CD14-positive monocyte (primary cell): ENCODE measurements around the gene MRPL10. TPM values are rescaled to one million over a fixed set of nuclear protein-coding genes. Genes with fewer than 3 reads are reported as not detected.
A peak's percentile ranks its signal among the peaks of the same experiment; 100 is the strongest.

ENCODE experiments used
- DNase-seq, 3 donors: peaks; one replicate each; pipeline ENCODE4 v3.0.0-alpha.2; 2011 to 2022
- H2AFZ ChIP-seq: 2 replicates; pipeline ENCODE4 v1.6.0; 2012; ENCODE audit warnings: mild to moderate bottlenecking, low read depth, low read length, inconsistent platforms; ENCODE audit not compliant: insufficient read depth, poor library complexity, severe bottlenecking
- H3K27ac ChIP-seq, 2 donors: 1 replicate in 1 of 2; 2 replicates in 1 of 2; pipeline ENCODE4 v1.5.1; 2012 to 2013; ENCODE audit warnings: low read length in 2 of 2, control low read depth in 1 of 2, inconsistent platforms in 1 of 2, low read depth in 1 of 2, mild to moderate bottlenecking in 1 of 2
- H3K27me3 ChIP-seq, 2 donors: one replicate each; pipeline versions ENCODE4 v1.6.0 to v1.6.1; 2011 to 2013; ENCODE audit warnings: low read length in 2 of 2; ENCODE audit not compliant: control insufficient read depth in 2 of 2, insufficient read depth in 2 of 2
- H3K36me3 ChIP-seq, 2 donors: replicated peaks in 1 of 2; 1 replicate in 1 of 2; 2 replicates in 1 of 2; pipeline versions ENCODE4 v1.5.1 to v1.6.1; 2012 to 2013; ENCODE audit warnings: low read length in 2 of 2, control low read depth in 1 of 2, inconsistent platforms in 1 of 2, mild to moderate bottlenecking in 1 of 2; ENCODE audit not compliant: insufficient read depth in 2 of 2, control insufficient read depth in 1 of 2
- H3K4me1 ChIP-seq, 2 donors: 1 replicate in 1 of 2; 2 replicates in 1 of 2; pipeline versions ENCODE4 v1.5.1 to v1.6.1; 2012 to 2013; ENCODE audit warnings: low read length in 2 of 2, control low read depth in 1 of 2, inconsistent platforms in 1 of 2, mild to moderate bottlenecking in 1 of 2, moderate library complexity in 1 of 2; ENCODE audit not compliant: insufficient read depth in 2 of 2, control insufficient read depth in 1 of 2
- H3K4me2 ChIP-seq: replicated peaks from 2 replicates; pipeline ENCODE3; 2012; ENCODE audit warnings: low read length, moderate library complexity, mild to moderate bottlenecking; ENCODE audit not compliant: poor library complexity, severe bottlenecking; ENCODE audit errors: extremely low read depth
- H3K4me3 ChIP-seq, 3 experiments: fragments of 200-600 bp in 1 of 3; sonication (generic) in 1 of 3; replicated peaks in 1 of 3; 1 replicate in 2 of 3; 2 replicates in 1 of 3; pipeline ENCODE4 v1.5.1; 2011 to 2013; ENCODE audit warnings: low read length in 3 of 3, mild to moderate bottlenecking in 3 of 3, control low read depth in 2 of 3, low read depth in 2 of 3, inconsistent platforms in 1 of 3, moderate library complexity in 1 of 3
- H3K79me2 ChIP-seq: 2 replicates; pipeline ENCODE4 v1.6.0; 2012; ENCODE audit warnings: mild to moderate bottlenecking, control low read depth, inconsistent platforms, low read length, moderate library complexity; ENCODE audit not compliant: insufficient read depth
- H3K9ac ChIP-seq: 2 replicates; pipeline ENCODE4 v1.6.0; 2017; ENCODE audit warnings: low read length, mild to moderate bottlenecking; ENCODE audit not compliant: insufficient read depth, poor library complexity, severe bottlenecking
- H3K9me3 ChIP-seq, 2 donors: replicated peaks in 1 of 2; 1 replicate in 1 of 2; 2 replicates in 1 of 2; pipeline versions ENCODE4 v1.5.1 to v1.6.1; 2012 to 2013; ENCODE audit warnings: low read length in 2 of 2, control low read depth in 1 of 2; ENCODE audit not compliant: control insufficient read depth in 1 of 2, insufficient read depth in 1 of 2
- H4K20me1 ChIP-seq: 2 replicates; pipeline ENCODE4 v1.6.0; 2012; ENCODE audit warnings: mild to moderate bottlenecking, low read length, control low read depth, moderate library complexity; ENCODE audit not compliant: insufficient read depth
- H3K27ac Mint-ChIP-seq, 7 donors: one replicate each; pipeline ENCODE4 v1.8.0; 2020; ENCODE audit warnings: mild to moderate bottlenecking in 7 of 7, mixed read lengths in 7 of 7, moderate library complexity in 6 of 7, inconsistent platforms in 2 of 7
- H3K27me3 Mint-ChIP-seq, 3 donors: one replicate each; pipeline ENCODE4 v1.8.0; 2021 to 2022; ENCODE audit warnings: low read depth in 3 of 3, mild to moderate bottlenecking in 3 of 3, mixed read lengths in 3 of 3, moderate library complexity in 3 of 3, inconsistent platforms in 1 of 3
- H3K36me3 Mint-ChIP-seq, 2 donors: one replicate each; pipeline ENCODE4 v1.8.0; 2020; ENCODE audit warnings: mixed read lengths in 2 of 2, inconsistent platforms in 1 of 2, mild to moderate bottlenecking in 1 of 2
- H3K4me1 Mint-ChIP-seq: one replicate; pipeline ENCODE4 v1.8.0; 2020; ENCODE audit warnings: mild to moderate bottlenecking, mixed read lengths
- H3K4me3 Mint-ChIP-seq, 2 donors: one replicate each; pipeline ENCODE4 v1.8.0; 2020; ENCODE audit warnings: mild to moderate bottlenecking in 2 of 2, mixed read lengths in 2 of 2, moderate library complexity in 1 of 2
- H3K9me3 Mint-ChIP-seq, 7 donors: one replicate each; pipeline ENCODE4 v1.8.0; 2020 to 2022; ENCODE audit warnings: mixed read lengths in 7 of 7, mild to moderate bottlenecking in 6 of 7, moderate library complexity in 6 of 7, inconsistent platforms in 2 of 7
- WGBS: methylation state at CpG from one replicate; pipeline ENCODE4 v1.1.5; 2013; ENCODE audit warnings: missing lambda C conversion rate; ENCODE audit not compliant: insufficient coverage; 5-methylcytosine and 5-hydroxymethylcytosine counted together
- intact Hi-C, 2 donors: fragments of 100-400 bp; cut with micrococcal nuclease; formaldehyde crosslinking; loops; one replicate each; pipeline versions ENCODE4 v1.15.0 to v1.15.1; 2023
- polyA plus RNA-seq, 3 donors: library from polyadenylated mRNA; depleted of rRNA in 1 of 3; unstranded in 2 of 3; stranded (reverse) in 1 of 3; fragments of 300-500 nt in 2 of 3; fragments of >200 nt in 1 of 3; fragmentation: Illumina TruSeq in 2 of 3; gene quantifications; 1 replicate in 2 of 3; 2 replicates in 1 of 3; pipeline ENCODE4 v1.2.3, GENCODE V29; 2012 to 2021
- TF ChIP-seq, protein P1 (sequence below): fragments of 200-600 bp; IDR thresholded peaks from one replicate; pipeline ENCODE4 v1.8.0; 2022; ENCODE audit warnings: antibody characterized with exemption, mild to moderate bottlenecking

Gene MRPL10
- polyA plus RNA-seq, 3 donors, result 28.5 to 32.7 (median 32.6) TPM

DNA sequence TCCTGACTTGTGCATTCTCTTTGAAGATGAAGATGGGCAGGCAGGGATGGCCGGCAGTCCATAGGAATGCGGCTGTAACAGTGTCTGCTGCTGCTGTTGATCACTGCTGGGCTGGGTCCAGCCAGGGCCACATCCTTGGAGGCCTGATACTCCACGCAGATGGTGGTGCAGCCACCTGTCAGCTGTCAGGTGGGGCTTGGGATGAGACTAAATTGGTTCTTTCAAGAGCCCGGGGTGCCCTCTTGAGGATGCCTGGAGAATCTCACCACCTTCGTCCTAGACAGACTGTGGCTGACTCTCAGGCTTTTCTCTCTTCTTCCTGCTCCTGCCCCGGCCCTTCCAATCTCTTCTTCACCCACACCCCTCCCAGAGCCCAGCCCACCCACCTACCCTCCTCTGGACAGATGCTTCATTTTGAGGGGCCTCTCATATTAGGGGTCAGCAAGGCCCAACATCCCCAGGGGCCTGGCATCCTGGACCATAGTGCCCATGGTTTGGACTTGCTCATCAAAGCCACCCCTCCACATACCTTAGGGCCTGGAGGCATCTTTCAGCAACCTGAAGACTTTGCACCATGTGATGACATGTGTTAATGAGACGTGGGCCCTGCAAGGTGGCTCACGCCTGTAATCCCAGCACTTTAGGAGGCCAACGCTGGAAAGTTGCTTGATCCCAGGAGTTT lies 28.9 kb downstream of the MRPL10 start:
- no peak overlapping the region for H2AFZ ChIP-seq
- no peaks in the 10 kb centered on the region for H4K20me1 ChIP-seq
- no peaks in the 10 kb centered on the region for H3K4me1 Mint-ChIP-seq
- intact Hi-C loops, result no loop called here
- peak in 2 of 3 donors; percentile 6 to 8 for DNase-seq
- no peak overlapping the region for H3K4me3 Mint-ChIP-seq
- H3K36me3 ChIP-seq, result peaks cover 5 to 8% of the 10 kb centered on the region in 2 donors
- H3K4me1 ChIP-seq, result no peaks in the 10 kb centered on the region
- TF ChIP-seq, protein P1, sequence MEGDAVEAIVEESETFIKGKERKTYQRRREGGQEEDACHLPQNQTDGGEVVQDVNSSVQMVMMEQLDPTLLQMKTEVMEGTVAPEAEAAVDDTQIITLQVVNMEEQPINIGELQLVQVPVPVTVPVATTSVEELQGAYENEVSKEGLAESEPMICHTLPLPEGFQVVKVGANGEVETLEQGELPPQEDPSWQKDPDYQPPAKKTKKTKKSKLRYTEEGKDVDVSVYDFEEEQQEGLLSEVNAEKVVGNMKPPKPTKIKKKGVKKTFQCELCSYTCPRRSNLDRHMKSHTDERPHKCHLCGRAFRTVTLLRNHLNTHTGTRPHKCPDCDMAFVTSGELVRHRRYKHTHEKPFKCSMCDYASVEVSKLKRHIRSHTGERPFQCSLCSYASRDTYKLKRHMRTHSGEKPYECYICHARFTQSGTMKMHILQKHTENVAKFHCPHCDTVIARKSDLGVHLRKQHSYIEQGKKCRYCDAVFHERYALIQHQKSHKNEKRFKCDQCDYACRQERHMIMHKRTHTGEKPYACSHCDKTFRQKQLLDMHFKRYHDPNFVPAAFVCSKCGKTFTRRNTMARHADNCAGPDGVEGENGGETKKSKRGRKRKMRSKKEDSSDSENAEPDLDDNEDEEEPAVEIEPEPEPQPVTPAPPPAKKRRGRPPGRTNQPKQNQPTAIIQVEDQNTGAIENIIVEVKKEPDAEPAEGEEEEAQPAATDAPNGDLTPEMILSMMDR, result peak; percentile 70
- peaks cover 10 to 11% of the 10 kb centered on the region in 2 donors for H3K36me3 Mint-ChIP-seq
- no peak overlapping the region for H3K4me3 ChIP-seq
- 29% methylated on average over 6 of the region's 9 CpGs for WGBS
- no peak overlapping the region for H3K9ac ChIP-seq
- no peaks in the 10 kb centered on the region for H3K9me3 ChIP-seq
- H3K27me3 ChIP-seq, result no peaks in the 10 kb centered on the region
- H3K9me3 Mint-ChIP-seq, result peaks cover 0 to 2% (median 0%) of the 10 kb centered on the region in 7 donors
- H3K79me2 ChIP-seq, result no peaks in the 10 kb centered on the region
- H3K27ac Mint-ChIP-seq, result no peak overlapping the region
- H3K4me2 ChIP-seq, result no peak overlapping the region
- peaks cover 8 to 14% (median 10%) of the 10 kb centered on the region in 3 donors for H3K27me3 Mint-ChIP-seq
- no peak overlapping the region for H3K27ac ChIP-seq

DNA sequence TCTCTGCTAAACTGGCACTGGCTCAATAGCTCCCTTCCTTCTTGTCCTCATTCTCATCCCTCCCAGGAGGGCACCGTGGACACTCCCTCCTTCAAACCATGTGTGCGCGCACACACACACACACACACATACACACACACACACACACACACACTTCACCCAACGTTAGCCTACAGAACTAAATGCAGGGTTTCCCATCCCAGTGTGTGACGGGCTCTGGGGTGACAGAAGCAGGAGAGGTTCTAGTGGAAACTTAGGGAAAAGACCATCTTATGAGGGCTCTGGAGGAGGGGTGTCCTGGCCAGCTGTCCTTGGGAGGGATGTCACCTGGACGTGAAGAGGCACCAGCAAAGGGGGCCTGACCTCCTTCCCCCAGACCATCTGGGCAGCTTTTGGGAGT lies 29.4 kb downstream of the MRPL10 start:
- Histone ChIP-seq H3K36me3 (peaks cover 0 to 3% of the 10 kb centered on the region in 2 donors), H2AFZ (no peak overlapping the region), H3K4me2 (no peak overlapping the region), H3K27me3 (no peaks in the 10 kb centered on the region), H3K4me3 (no peak overlapping the region), H3K4me1 (no peaks in the 10 kb centered on the region), H3K79me2 (no peaks in the 10 kb centered on the region), H3K27ac (no peak overlapping the region), H3K9me3 (no peaks in the 10 kb centered on the region), H3K9ac (no peak overlapping the region), H4K20me1 (no peaks in the 10 kb centered on the region)
- intact Hi-C loops, result no loop called here
- H3K27me3 Mint-ChIP-seq, result peaks cover 8 to 14% (median 10%) of the 10 kb centered on the region in 3 donors
- WGBS, result 78% methylated on average over 1 of the region's 6 CpGs
- peaks cover 0 to 2% (median 0%) of the 10 kb centered on the region in 7 donors for H3K9me3 Mint-ChIP-seq
- peak overlapping the region in 1 of 7 donors; percentile 28 for H3K27ac Mint-ChIP-seq
- H3K4me1 Mint-ChIP-seq, result no peaks in the 10 kb centered on the region
- no peak overlapping the region for H3K4me3 Mint-ChIP-seq
- H3K36me3 Mint-ChIP-seq, result peaks cover 4 to 5% of the 10 kb centered on the region in 2 donors
- no peak for DNase-seq
- TF ChIP-seq, protein P1, result no peak
